PFSK-1 (cell line): ENCODE measurements around the gene BABAM2.

ENCODE experiments used
- FOXP2 ChIP-seq: optimal IDR thresholded peaks from 2 replicates; pipeline ENCODE3; 2011; ENCODE audit warnings: borderline replicate concordance, control low read depth, inconsistent platforms; ENCODE audit not compliant: insufficient read depth; ENCODE audit errors: extremely low read length, extremely low read depth
- POLR2AphosphoS5 ChIP-seq: IDR thresholded peaks from 2 replicates; pipeline ENCODE4 v1.6.1; 2012; ENCODE audit warnings: low read depth, mild to moderate bottlenecking, control low read depth, low read length, moderate library complexity
- SIN3A ChIP-seq: IDR thresholded peaks from 2 replicates; pipeline ENCODE4 v1.6.1; 2012; ENCODE audit warnings: mild to moderate bottlenecking, low read length, moderate library complexity, borderline replicate concordance; ENCODE audit not compliant: insufficient read depth
- TAF1 ChIP-seq: IDR thresholded peaks from 2 replicates; pipeline ENCODE4 v1.6.1; 2012; ENCODE audit warnings: low read length, control low read depth, borderline replicate concordance; ENCODE audit not compliant: insufficient read depth

DNA sequence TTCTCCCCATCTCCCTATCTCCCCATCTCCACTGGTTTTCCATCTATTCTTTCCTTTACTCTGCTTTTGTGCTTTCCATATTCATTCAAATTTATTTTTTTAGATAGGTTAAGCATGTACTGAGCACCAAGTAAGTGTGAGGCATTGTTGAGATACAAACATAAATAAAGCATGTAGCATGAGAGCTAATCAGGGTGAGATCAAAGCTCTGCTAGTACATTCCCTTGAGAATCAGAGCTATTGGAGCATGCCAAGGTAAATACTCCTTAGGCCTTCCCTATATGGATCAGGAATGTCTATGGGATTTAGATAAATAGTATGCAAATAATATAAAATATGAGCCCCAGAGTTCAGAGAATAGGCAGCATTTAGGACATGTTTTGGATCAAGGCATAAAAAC, 25.3 kb downstream of the BABAM2 start:
- TF ChIP-seq POLR2AphosphoS5 (no peak), SIN3A (no peak), TAF1 (no peak), FOXP2 (no peak)
